H9 (cell line): ENCODE data around the gene E2F7. TPM values are rescaled to one million over a fixed set of nuclear protein-coding genes. Genes with fewer than 3 reads are reported as not detected.

Experiments used
- DNase-seq: peaks from one replicate; pipeline ENCODE4 v3.0.0-alpha.2; 2017
- H2AFZ ChIP-seq: one replicate; pipeline ENCODE4 v1.6.1; 2013; ENCODE audit warnings: mild to moderate bottlenecking, low read length, control low read depth, moderate library complexity
- H2AK5ac ChIP-seq: 2 replicates; pipeline ENCODE4 v1.6.1; 2013; ENCODE audit warnings: low read length, control low read depth, mixed read lengths; ENCODE audit not compliant: insufficient read length
- H2BK120ac ChIP-seq: one replicate; pipeline ENCODE4 v1.6.1; 2013; ENCODE audit warnings: low read depth, mild to moderate bottlenecking, low read length, control low read depth, inconsistent platforms; ENCODE audit not compliant: poor library complexity, severe bottlenecking
- H2BK12ac ChIP-seq: 2 replicates; pipeline ENCODE4 v1.6.1; 2013; ENCODE audit warnings: low read length, control low read depth, mixed read lengths, low read depth; ENCODE audit not compliant: insufficient read length
- H2BK15ac ChIP-seq: 2 replicates; pipeline ENCODE4 v1.6.1; 2013; ENCODE audit warnings: low read depth, low read length, control low read depth
- H2BK20ac ChIP-seq: one replicate; pipeline ENCODE4 v1.6.1; 2013; ENCODE audit warnings: low read depth, mild to moderate bottlenecking, low read length, control low read depth, inconsistent platforms; ENCODE audit not compliant: poor library complexity, severe bottlenecking
- H2BK5ac ChIP-seq: 2 replicates; pipeline ENCODE4 v1.6.1; 2013; ENCODE audit warnings: low read length, control low read depth, mixed read lengths; ENCODE audit not compliant: insufficient read length
- H3K14ac ChIP-seq: 2 replicates; pipeline ENCODE4 v1.6.1; 2013; ENCODE audit warnings: low read length, control low read depth; ENCODE audit not compliant: insufficient read depth
- H3K18ac ChIP-seq: 2 replicates; pipeline ENCODE4 v1.6.1; 2013; ENCODE audit warnings: low read depth, mild to moderate bottlenecking, mixed read lengths, low read length, control low read depth; ENCODE audit not compliant: insufficient read length
- H3K23ac ChIP-seq: 2 replicates; pipeline ENCODE4 v1.6.1; 2013; ENCODE audit warnings: low read length, control low read depth, mixed read lengths, low read depth; ENCODE audit not compliant: insufficient read length
- H3K23me2 ChIP-seq: 2 replicates; pipeline ENCODE4 v1.6.1; 2013; ENCODE audit warnings: low read depth, mild to moderate bottlenecking, mixed read lengths, low read length, control low read depth; ENCODE audit not compliant: insufficient read length, poor library complexity, severe bottlenecking
- H3K27ac ChIP-seq: 2 replicates; pipeline ENCODE4 v1.5.1; 2013; ENCODE audit warnings: low read length, control low read depth, mixed read lengths, low read depth; ENCODE audit not compliant: insufficient read length
- H3K27me3 ChIP-seq: 2 replicates; pipeline ENCODE4 v1.6.1; 2013; ENCODE audit warnings: low read length, control low read depth, inconsistent platforms; ENCODE audit not compliant: insufficient read depth
- H3K4ac ChIP-seq: 2 replicates; pipeline ENCODE4 v1.6.1; 2013; ENCODE audit warnings: low read depth, mild to moderate bottlenecking, control low read depth, inconsistent platforms, low read length, moderate library complexity
- H3K4me1 ChIP-seq: 2 replicates; pipeline ENCODE4 v1.6.1; 2013; ENCODE audit warnings: low read length, control low read depth, inconsistent platforms; ENCODE audit not compliant: insufficient read depth
- H3K4me2 ChIP-seq: 2 replicates; pipeline ENCODE4 v1.6.1; 2013; ENCODE audit warnings: low read length, control low read depth, mixed read lengths; ENCODE audit not compliant: insufficient read length, insufficient read depth
- H3K56ac ChIP-seq: 2 replicates; pipeline ENCODE4 v1.6.1; 2013; ENCODE audit warnings: low read depth, mild to moderate bottlenecking, mixed read lengths, low read length, control low read depth; ENCODE audit not compliant: insufficient read length
- H3K79me1 ChIP-seq: 2 replicates; pipeline ENCODE4 v1.6.1; 2013; ENCODE audit warnings: low read depth, mild to moderate bottlenecking, moderate library complexity, low read length, control low read depth, inconsistent platforms; ENCODE audit not compliant: insufficient read depth, poor library complexity, severe bottlenecking
- H3K79me2 ChIP-seq: 2 replicates; pipeline ENCODE4 v1.6.1; 2013; ENCODE audit warnings: low read length, control low read depth, inconsistent platforms; ENCODE audit not compliant: insufficient read depth
- H3K9ac ChIP-seq: 2 replicates; pipeline ENCODE4 v1.6.1; 2013; ENCODE audit warnings: low read length, control low read depth, mixed read lengths; ENCODE audit not compliant: insufficient read length; ENCODE audit errors: extremely low read depth
- H3K9me3 ChIP-seq: one replicate; pipeline ENCODE4 v1.6.1; 2013; ENCODE audit warnings: low read depth, low read length, inconsistent platforms; ENCODE audit not compliant: control insufficient read depth
- H3T11ph ChIP-seq: one replicate; pipeline ENCODE4 v1.6.1; 2013; ENCODE audit warnings: mild to moderate bottlenecking, low read length, control low read depth, inconsistent platforms
- H4K20me1 ChIP-seq: one replicate; pipeline ENCODE4 v1.6.1; 2013; ENCODE audit not compliant: control insufficient read depth, insufficient read length, insufficient read depth
- H4K5ac ChIP-seq: 2 replicates; pipeline ENCODE4 v1.6.1; 2013; ENCODE audit warnings: low read depth, mild to moderate bottlenecking, mixed read lengths, low read length, control low read depth; ENCODE audit not compliant: insufficient read length
- H4K8ac ChIP-seq: replicated peaks from 2 replicates; pipeline ENCODE4 v1.6.1; 2013; ENCODE audit warnings: low read length, control low read depth, mixed read lengths, low read depth; ENCODE audit not compliant: insufficient read length
- H4K91ac ChIP-seq: 2 replicates; pipeline ENCODE4 v1.6.1; 2013; ENCODE audit warnings: low read depth, mild to moderate bottlenecking, moderate library complexity, mixed read lengths, low read length, control low read depth; ENCODE audit not compliant: insufficient read length
- H3K27ac Mint-ChIP-seq, 3 experiments: 2 replicates in 2 of 3; 3 replicates in 1 of 3; pipeline ENCODE4 v1.8.0; 2020 to 2021; ENCODE audit warnings: mixed read lengths in 3 of 3, mild to moderate bottlenecking in 1 of 3, moderate library complexity in 1 of 3
- H3K27me3 Mint-ChIP-seq: 2 replicates; pipeline ENCODE4 v1.8.0; 2021; ENCODE audit warnings: low read depth, mild to moderate bottlenecking, moderate library complexity, mixed read lengths
- H3K36me3 Mint-ChIP-seq, 3 experiments: 2 replicates in 2 of 3; 3 replicates in 1 of 3; pipeline ENCODE4 v1.8.0; 2020 to 2021; ENCODE audit warnings: low read depth in 3 of 3, mixed read lengths in 3 of 3; ENCODE audit not compliant: insufficient read depth in 1 of 3
- H3K4me1 Mint-ChIP-seq, 2 experiments: 2 replicates each; pipeline ENCODE4 v1.8.0; 2020; ENCODE audit warnings: mixed read lengths in 2 of 2
- H3K4me3 Mint-ChIP-seq, 2 experiments: 2 replicates in 1 of 2; 3 replicates in 1 of 2; pipeline ENCODE4 v1.8.0; 2020 to 2021; ENCODE audit warnings: mild to moderate bottlenecking in 2 of 2, mixed read lengths in 2 of 2, moderate library complexity in 1 of 2
- H3K9me3 Mint-ChIP-seq, 2 experiments: 2 replicates in 1 of 2; 3 replicates in 1 of 2; pipeline ENCODE4 v1.8.0; 2020; ENCODE audit warnings: mild to moderate bottlenecking in 2 of 2, mixed read lengths in 2 of 2, moderate library complexity in 1 of 2
- WGBS: extraction: QIAGEN DNeasy Blood & Tissue Kit; methylation state at CpG from one replicate; pipeline ENCODE4 v1.1.7; 2013; ENCODE audit warnings: missing lambda C conversion rate, low lambda C conversion rate, mixed read lengths; ENCODE audit not compliant: insufficient read length; ENCODE audit errors: extremely low coverage; 5-methylcytosine and 5-hydroxymethylcytosine counted together
- total RNA-seq: library from RNA; stranded (reverse); gene quantifications from 2 replicates; pipeline ENCODE4 v1.2.1, GENCODE V29; 2021
- TF ChIP-seq, protein P1 (sequence below): fragments of 200-600 bp; sonication (generic); conservative IDR thresholded peaks from 3 replicates; pipeline ENCODE4 v1.8.0; 2021; ENCODE audit warnings: antibody characterized with exemption, mild to moderate bottlenecking

Gene E2F7
- total RNA-seq, 1 experiment from 2014 or later = 24.5 TPM

- Histone ChIP-seq H2AK5ac (no peak overlapping the region), H2BK120ac (no peak overlapping the region), H4K8ac (no peak overlapping the region), H2BK15ac (no peak overlapping the region), H4K91ac (no peak overlapping the region), H2BK12ac (no peak overlapping the region), H3K79me2 (no peaks in the 10 kb centered on the region), H2BK5ac (no peak overlapping the region), H3K23ac (no peak overlapping the region), H4K20me1 (no peaks in the 10 kb centered on the region), H3K9me3 (no peaks in the 10 kb centered on the region), H3K4me2 (no peak overlapping the region), H4K5ac (no peak overlapping the region), H3K27me3 (no peaks in the 10 kb centered on the region), H3K4me1 (no peaks in the 10 kb centered on the region), H3K79me1 (no peaks in the 10 kb centered on the region), H3T11ph (no peak overlapping the region), H3K23me2 (no peaks in the 10 kb centered on the region), H3K14ac (no peak overlapping the region), H3K18ac (no peak overlapping the region), H3K4ac (no peak overlapping the region), H2AFZ (no peak overlapping the region), H2BK20ac (no peak overlapping the region), H3K9ac (no peak overlapping the region), H3K56ac (no peak overlapping the region), H3K27ac (no peak overlapping the region)
- TF ChIP-seq, protein P1, sequence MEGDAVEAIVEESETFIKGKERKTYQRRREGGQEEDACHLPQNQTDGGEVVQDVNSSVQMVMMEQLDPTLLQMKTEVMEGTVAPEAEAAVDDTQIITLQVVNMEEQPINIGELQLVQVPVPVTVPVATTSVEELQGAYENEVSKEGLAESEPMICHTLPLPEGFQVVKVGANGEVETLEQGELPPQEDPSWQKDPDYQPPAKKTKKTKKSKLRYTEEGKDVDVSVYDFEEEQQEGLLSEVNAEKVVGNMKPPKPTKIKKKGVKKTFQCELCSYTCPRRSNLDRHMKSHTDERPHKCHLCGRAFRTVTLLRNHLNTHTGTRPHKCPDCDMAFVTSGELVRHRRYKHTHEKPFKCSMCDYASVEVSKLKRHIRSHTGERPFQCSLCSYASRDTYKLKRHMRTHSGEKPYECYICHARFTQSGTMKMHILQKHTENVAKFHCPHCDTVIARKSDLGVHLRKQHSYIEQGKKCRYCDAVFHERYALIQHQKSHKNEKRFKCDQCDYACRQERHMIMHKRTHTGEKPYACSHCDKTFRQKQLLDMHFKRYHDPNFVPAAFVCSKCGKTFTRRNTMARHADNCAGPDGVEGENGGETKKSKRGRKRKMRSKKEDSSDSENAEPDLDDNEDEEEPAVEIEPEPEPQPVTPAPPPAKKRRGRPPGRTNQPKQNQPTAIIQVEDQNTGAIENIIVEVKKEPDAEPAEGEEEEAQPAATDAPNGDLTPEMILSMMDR = no peak
- no peak overlapping the region for H3K4me3 Mint-ChIP-seq
- WGBS = no CpG with 5 or more reads among the region's 5 CpGs
- no peaks in the 10 kb centered on the region for H3K9me3 Mint-ChIP-seq
- peaks cover 36 to 81% (median 69%) of the 10 kb centered on the region in 3 experiments for H3K36me3 Mint-ChIP-seq
- DNase-seq = no peak
- no peaks in the 10 kb centered on the region for H3K27me3 Mint-ChIP-seq
- no peak overlapping the region for H3K27ac Mint-ChIP-seq
- no peaks in the 10 kb centered on the region for H3K4me1 Mint-ChIP-seq
These were observed 18.9 kb downstream of the E2F7 start for GRCh38 chr12:77046468-77046867.
